NCI-H146 treated with DMSO at 0.1 percent for 48 hours (cell line): ENCODE data around the gene CORO6.

Source experiments
- DNase-seq: peaks from one replicate; lab custom pipeline; 2025; ENCODE audit not compliant: unreplicated experiment; lab: John Stamatoyannopoulos, UW

The CORO6 gene

GRCh38 chr17:29591737-29592608, 30.7 kb downstream of the CORO6 start:
- peak; percentile 85 for DNase-seq

GRCh38 chr17:29591146-29591736, 31.5 kb downstream of the CORO6 start:
- DNase-seq = no peak

GRCh38 chr17:29590411-29591145, 32.1 kb downstream of the CORO6 start:
- peak; percentile 48 for DNase-seq

GRCh38 chr17:29589524-29590410, 32.9 kb downstream of the CORO6 start, which contains the start of gene GIT1:
TSS of gene GIT1 (minus strand) at chr17:29589648. CDS start at chr17:29589378, 270 bp downstream.
- DNase-seq = peak; percentile 66

GRCh38 chr17:29588562-29589411, 33.9 kb downstream of the CORO6 start:
- no peak for DNase-seq

- DNase-seq = no peak
These were observed 34.6 kb downstream of the CORO6 start for GRCh38 chr17:29588017-29588561.

GRCh38 chr17:29587591-29587990, 35.1 kb downstream of the CORO6 start:
- DNase-seq = no peak

- DNase-seq = no peak
These were observed 35.8 kb downstream of the CORO6 start for GRCh38 chr17:29586676-29587469.

GRCh38 chr17:29585080-29585751, 37.5 kb downstream of the CORO6 start:
- no peak for DNase-seq

- DNase-seq = no peak
These were observed 38.1 kb downstream of the CORO6 start for GRCh38 chr17:29584452-29585079.

GRCh38 chr17:29583324-29584248, 39.1 kb downstream of the CORO6 start:
- DNase-seq = no peak

- no peak for DNase-seq
These were observed 39.9 kb downstream of the CORO6 start for GRCh38 chr17:29582772-29583171.

GRCh38 chr17:29582254-29582765, 40.4 kb downstream of the CORO6 start:
- DNase-seq = no peak

- no peak for DNase-seq
These were observed 41.0 kb downstream of the CORO6 start for GRCh38 chr17:29581583-29582253.

GRCh38 chr17:29579866-29580771, 42.6 kb downstream of the CORO6 start:
- peak; percentile 38 for DNase-seq
